DND-41 (cell line): ENCODE data around the gene KLK3.

Source experiments
- CTCF ChIP-seq: IDR thresholded peaks from 2 replicates; pipeline ENCODE4 v1.5.1; 2012; ENCODE audit warnings: borderline replicate concordance, low read length, moderate library complexity, mild to moderate bottlenecking; ENCODE audit not compliant: poor library complexity, severe bottlenecking; ENCODE audit errors: extremely low read depth
- EZH2 ChIP-seq: IDR thresholded peaks from 3 replicates; pipeline ENCODE4 v1.6.1; 2012; ENCODE audit warnings: borderline replicate concordance, low read depth, mild to moderate bottlenecking, moderate library complexity, low read length, inconsistent platforms; ENCODE audit not compliant: severe bottlenecking

GRCh38 chr19:50820549-50821247 is 34.0 kb upstream of the KLK3 start:
- TF ChIP-seq CTCF (no peak), EZH2 (no peak)
